ENCODE data around the gene LRRC32.

The LRRC32 gene

GRCh38 chr11:76684516-76684915, 14.0 kb upstream of the LRRC32 start:
- no peaks in the 10 kb centered on the region for H3K27me3 ChIP-seq (ENCODE audit: low read length)
- H3F3A ChIP-seq (ENCODE audit: insufficient read depth), result no peaks in the 10 kb centered on the region
- H3K4me2 ChIP-seq (ENCODE audit: low read depth, low read length, poor library complexity, severe bottlenecking), result no peak overlapping the region
- H3K27ac ChIP-seq (ENCODE audit: low read depth, low read length), result no peak overlapping the region
- no peak overlapping the region for H2AFZ ChIP-seq (ENCODE audit: low read depth, low read length, severe bottlenecking)
- no peaks in the 10 kb centered on the region for H4K20me1 ChIP-seq (ENCODE audit: low read depth, low read length)
- no peak overlapping the region for H3K9ac ChIP-seq (ENCODE audit: low read length)
- H3K79me2 ChIP-seq (ENCODE audit: insufficient read depth, low read length), result no peaks in the 10 kb centered on the region
- no peaks in the 10 kb centered on the region for H3K9me2 ChIP-seq (replicated peaks; ENCODE audit: insufficient read depth, low read length)
- TF ChIP-seq CTCF (IDR thresholded peaks at IDR 0.05; ENCODE audit: insufficient read depth, low read length, poor library complexity, severe bottlenecking) (no peak), EZH2phosphoT487 (conservative IDR thresholded peaks at IDR 0.05; ENCODE audit: low read length) (no peak)
- no peaks in the 10 kb centered on the region for H3K36me3 ChIP-seq (ENCODE audit: low read length)
- no peak overlapping the region for H3K4me3 ChIP-seq (ENCODE audit: insufficient read depth, low read length, poor library complexity, severe bottlenecking)
- no peaks in the 10 kb centered on the region for H3K9me3 ChIP-seq (ENCODE audit: insufficient read depth, low read length)

GRCh38 chr11:76683161-76684095, 12.9 kb upstream of the LRRC32 start:
- no peaks in the 10 kb centered on the region for H3F3A ChIP-seq (ENCODE audit: insufficient read depth)
- H3K9ac ChIP-seq (ENCODE audit: low read length), result no peak overlapping the region
- no peak for TF ChIP-seq EZH2phosphoT487 (conservative IDR thresholded peaks at IDR 0.05; ENCODE audit: low read length)
- TF ChIP-seq CTCF (IDR thresholded peaks at IDR 0.05; ENCODE audit: insufficient read depth, low read length, poor library complexity, severe bottlenecking), result no peak

GRCh38 chr11:76682684-76683083, 12.1 kb upstream of the LRRC32 start:
- Histone ChIP-seq H3K4me3 (ENCODE audit: insufficient read depth, low read length, poor library complexity, severe bottlenecking) (no peak overlapping the region), H3K36me3 (ENCODE audit: low read length) (no peaks in the 10 kb centered on the region), H3K27me3 (ENCODE audit: low read length) (no peaks in the 10 kb centered on the region), H3K79me2 (ENCODE audit: insufficient read depth, low read length) (no peaks in the 10 kb centered on the region), H3K9ac (ENCODE audit: low read length) (no peak overlapping the region), H3K27ac (ENCODE audit: low read depth, low read length) (no peak overlapping the region), H4K20me1 (ENCODE audit: low read depth, low read length) (no peaks in the 10 kb centered on the region), H3K9me2 (replicated peaks; ENCODE audit: insufficient read depth, low read length) (no peaks in the 10 kb centered on the region), H3K9me3 (ENCODE audit: insufficient read depth, low read length) (no peaks in the 10 kb centered on the region), H3F3A (ENCODE audit: insufficient read depth) (no peaks in the 10 kb centered on the region), H2AFZ (ENCODE audit: low read depth, low read length, severe bottlenecking) (no peak overlapping the region), H3K4me2 (ENCODE audit: low read depth, low read length, poor library complexity, severe bottlenecking) (no peak overlapping the region)
- no peak for TF ChIP-seq CTCF (IDR thresholded peaks at IDR 0.05; ENCODE audit: insufficient read depth, low read length, poor library complexity, severe bottlenecking)
- no peak for TF ChIP-seq EZH2phosphoT487 (conservative IDR thresholded peaks at IDR 0.05; ENCODE audit: low read length)

More at GRCh38 chr11:76683161-76684095, 12.9 kb upstream of the LRRC32 start:
- Histone ChIP-seq H3K9me2 (replicated peaks; ENCODE audit: insufficient read depth, low read length) (no peaks in the 10 kb centered on the region), H3K9me3 (ENCODE audit: insufficient read depth, low read length) (no peaks in the 10 kb centered on the region), H2AFZ (ENCODE audit: low read depth, low read length, severe bottlenecking) (no peak overlapping the region), H3K27ac (ENCODE audit: low read depth, low read length) (no peak overlapping the region), H4K20me1 (ENCODE audit: low read depth, low read length) (no peaks in the 10 kb centered on the region), H3K36me3 (ENCODE audit: low read length) (no peaks in the 10 kb centered on the region), H3K27me3 (ENCODE audit: low read length) (no peaks in the 10 kb centered on the region), H3K4me2 (ENCODE audit: low read depth, low read length, poor library complexity, severe bottlenecking) (no peak overlapping the region), H3K79me2 (ENCODE audit: insufficient read depth, low read length) (no peaks in the 10 kb centered on the region), H3K4me3 (ENCODE audit: insufficient read depth, low read length, poor library complexity, severe bottlenecking) (no peak overlapping the region)
